ENCODE measurements around the gene SLC25A45.

SLC25A45 gene

GRCh38 chr11:65354265-65355012 is 28.0 kb downstream of the SLC25A45 start, which contains the start of gene TIGD3:
TSS of gene TIGD3 (plus strand) at chr11:65354751. CDS start at chr11:65355809, 1,058 bp downstream.
- H3K27ac ChIP-seq, result peak within 1 kb of the TSS; percentile 72
- ChIA-PET POLR2A (ENCODE audit: low non-redundant PET) (no interaction called here), CTCF (interaction anchor here (0.9 kb wide), 1 partner anchor 39 kb away, joined by 4 read pairs; no protein-coding TSS in a partner anchor)
- TF ChIP-seq, protein P1, sequence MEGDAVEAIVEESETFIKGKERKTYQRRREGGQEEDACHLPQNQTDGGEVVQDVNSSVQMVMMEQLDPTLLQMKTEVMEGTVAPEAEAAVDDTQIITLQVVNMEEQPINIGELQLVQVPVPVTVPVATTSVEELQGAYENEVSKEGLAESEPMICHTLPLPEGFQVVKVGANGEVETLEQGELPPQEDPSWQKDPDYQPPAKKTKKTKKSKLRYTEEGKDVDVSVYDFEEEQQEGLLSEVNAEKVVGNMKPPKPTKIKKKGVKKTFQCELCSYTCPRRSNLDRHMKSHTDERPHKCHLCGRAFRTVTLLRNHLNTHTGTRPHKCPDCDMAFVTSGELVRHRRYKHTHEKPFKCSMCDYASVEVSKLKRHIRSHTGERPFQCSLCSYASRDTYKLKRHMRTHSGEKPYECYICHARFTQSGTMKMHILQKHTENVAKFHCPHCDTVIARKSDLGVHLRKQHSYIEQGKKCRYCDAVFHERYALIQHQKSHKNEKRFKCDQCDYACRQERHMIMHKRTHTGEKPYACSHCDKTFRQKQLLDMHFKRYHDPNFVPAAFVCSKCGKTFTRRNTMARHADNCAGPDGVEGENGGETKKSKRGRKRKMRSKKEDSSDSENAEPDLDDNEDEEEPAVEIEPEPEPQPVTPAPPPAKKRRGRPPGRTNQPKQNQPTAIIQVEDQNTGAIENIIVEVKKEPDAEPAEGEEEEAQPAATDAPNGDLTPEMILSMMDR (conservative IDR thresholded peaks at IDR 0.05; ENCODE audit: low read depth), result no peak
- DNase-seq (ENCODE audit: low spot score), result peak; percentile 99

DNA sequence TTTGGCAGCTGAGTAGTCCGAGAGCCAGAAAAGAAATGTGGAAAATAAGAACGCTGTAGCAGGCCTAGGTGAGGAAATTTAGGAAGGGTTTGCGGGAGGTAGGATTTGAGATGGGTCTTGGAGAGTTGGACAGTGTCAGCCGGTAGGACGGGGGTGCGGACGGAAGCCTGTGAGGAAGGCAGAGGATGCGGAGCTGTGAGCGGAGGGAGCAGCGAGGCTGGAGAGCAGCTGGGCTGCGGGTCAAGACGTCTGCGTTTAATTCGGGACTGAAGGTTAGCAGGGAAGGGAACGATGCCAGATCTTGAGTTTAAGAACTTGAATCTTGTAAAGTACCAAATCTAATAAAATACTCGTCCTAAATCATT is 28.6 kb downstream of the SLC25A45 start:
- TF ChIP-seq, protein P1 (conservative IDR thresholded peaks at IDR 0.05; ENCODE audit: low read depth), result no peak
- POLR2A ChIA-PET (ENCODE audit: low non-redundant PET), result no interaction called here
- peak overlapping the region; percentile 72 for H3K27ac ChIP-seq
- CTCF ChIA-PET, result interaction anchor here (0.9 kb wide), 1 partner anchor 39 kb away, joined by 4 read pairs; no protein-coding TSS in a partner anchor
- no peak for DNase-seq (ENCODE audit: low spot score)

GRCh38 chr11:65353376-65353775 is 29.1 kb downstream of the SLC25A45 start:
- ChIA-PET POLR2A (ENCODE audit: low non-redundant PET) (no interaction called here), CTCF (interaction anchor here (0.6 to 1.7 kb wide), 7 partner anchors 11 to 113 kb away, joined by 3 to 5 read pairs (median 4); no protein-coding TSS in a partner anchor)
- H3K27ac ChIP-seq, result peak overlapping the region; percentile 72
- TF ChIP-seq, protein P1 (conservative IDR thresholded peaks at IDR 0.05; ENCODE audit: low read depth), result no peak
- no peak for DNase-seq (ENCODE audit: low spot score)

DNA sequence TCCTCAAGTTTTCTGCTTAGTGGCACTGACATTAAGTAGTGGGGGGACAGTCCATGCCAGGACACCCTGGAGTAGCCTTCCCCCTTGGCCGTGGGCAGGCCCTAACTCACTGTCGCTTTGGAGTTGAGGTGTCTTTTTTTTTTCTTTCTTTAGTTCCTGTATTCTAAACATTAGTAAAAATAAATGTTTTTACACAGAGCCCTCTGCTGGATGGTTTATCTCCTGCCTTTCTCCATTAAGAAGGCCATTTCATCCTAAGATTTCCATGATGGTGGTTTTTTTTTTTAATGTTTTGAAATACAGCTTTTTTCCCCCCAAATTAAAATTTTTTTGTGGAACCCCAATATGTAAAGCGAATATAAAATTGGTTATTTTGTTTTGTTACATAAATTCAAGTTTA is 29.7 kb downstream of the SLC25A45 start:
- POLR2A ChIA-PET (ENCODE audit: low non-redundant PET), result no interaction called here
- no peak for DNase-seq (ENCODE audit: low spot score)
- TF ChIP-seq, protein P1 (conservative IDR thresholded peaks at IDR 0.05; ENCODE audit: low read depth), result peak; percentile 56
- peak overlapping the region; percentile 33 for H3K27ac ChIP-seq
- CTCF ChIA-PET, result interaction anchor here (0.6 to 1.7 kb wide), 9 partner anchors 9 to 187 kb away, joined by 3 to 5 read pairs (median 4); no protein-coding TSS in a partner anchor

- TF ChIP-seq, protein P1 (conservative IDR thresholded peaks at IDR 0.05; ENCODE audit: low read depth), result no peak
- H3K27ac ChIP-seq, result peak overlapping the region; percentile 33
- DNase-seq (ENCODE audit: low spot score), result no peak
- ChIA-PET POLR2A (ENCODE audit: low non-redundant PET) (no interaction called here), CTCF (interaction anchor here (0.6 to 1.7 kb wide), 6 partner anchors 11 to 533 kb away, joined by 3 to 5 read pairs (median 3); no protein-coding TSS in a partner anchor)
Measured at GRCh38 chr11:65351511-65351910, 30.9 kb downstream of the SLC25A45 start.

DNA sequence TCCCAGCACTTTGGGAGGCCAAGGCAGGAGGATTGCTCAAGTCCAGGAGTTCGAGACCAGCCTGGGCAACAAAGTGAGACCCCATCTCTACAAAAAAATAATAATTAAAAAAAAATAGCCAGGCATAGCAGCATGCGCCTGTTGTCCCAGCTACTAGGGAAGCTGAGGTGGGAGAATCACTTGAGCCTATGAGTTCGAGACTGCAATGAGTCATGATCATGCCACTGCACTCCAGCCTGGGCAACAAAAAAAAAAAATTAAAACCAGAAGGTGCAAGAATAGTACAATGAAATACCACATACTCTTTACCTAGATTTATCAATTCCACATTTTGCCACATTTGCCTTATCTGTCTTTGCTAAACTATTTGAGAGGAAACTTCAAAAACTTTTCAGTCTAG is 40.6 kb downstream of the SLC25A45 start:
- ChIA-PET POLR2A (ENCODE audit: low non-redundant PET) (no interaction called here), CTCF (interaction anchor here (0.7 to 0.9 kb wide), 3 partner anchors 10 to 1677 kb away, joined by 3 to 5 read pairs (median 3); no protein-coding TSS in a partner anchor)
- TF ChIP-seq, protein P1 (conservative IDR thresholded peaks at IDR 0.05; ENCODE audit: low read depth), result no peak
- DNase-seq (ENCODE audit: low spot score), result no peak
- H3K27ac ChIP-seq, result no peak overlapping the region
